Measurements from ENCODE around the gene HOXC10. TPM values are rescaled to one million over a fixed set of nuclear protein-coding genes. Genes with fewer than 3 reads are reported as not detected.
A peak's percentile ranks its signal among the peaks of the same experiment; 100 is the strongest.

The HOXC10 gene
- total RNA-seq, 1 donor from 2014 or later = not detected

- Histone ChIP-seq H3K27me3 (ENCODE audit: insufficient read depth, low read length) (peaks cover 91% of the 10 kb centered on the region), H3K9ac (ENCODE audit: low read length) (no peak overlapping the region), H4K20me1 (ENCODE audit: insufficient read depth, low read length) (no peaks in the 10 kb centered on the region), H3K27ac (ENCODE audit: low read depth, low read length) (no peak overlapping the region), H2AFZ (ENCODE audit: low read depth, low read length) (no peak overlapping the region), H3K36me3 (ENCODE audit: insufficient read depth, low read length) (no peaks in the 10 kb centered on the region), H3K4me2 (ENCODE audit: low read length) (no peak overlapping the region), H3K79me2 (ENCODE audit: insufficient read depth, low read length) (no peaks in the 10 kb centered on the region), H3K4me1 (ENCODE audit: insufficient read depth, low read length) (no peaks in the 10 kb centered on the region), H3K4me3 (ENCODE audit: insufficient read depth, low read depth, low read length) (no peak overlapping the region), H3K9me3 (ENCODE audit: insufficient read depth, low read depth, low read length) (no peaks in the 10 kb centered on the region)
- H3K27me3 Mint-ChIP-seq (ENCODE audit: low read depth, unreplicated experiment) = peaks cover 92% of the 10 kb centered on the region
- no peak overlapping the region for H3K4me3 Mint-ChIP-seq (ENCODE audit: unreplicated experiment)
- TF ChIP-seq EZH2 (IDR thresholded peaks at IDR 0.05; ENCODE audit: insufficient read depth, low read length) (peak; percentile 28), CTCF (IDR thresholded peaks at IDR 0.05; ENCODE audit: insufficient read depth, low read depth, low read length) (no peak)
- peaks cover 23% of the 10 kb centered on the region for H3K9me3 Mint-ChIP-seq (ENCODE audit: unreplicated experiment)
- FAIRE-seq (no peak), DNase-seq (ENCODE audit: low read depth) (no peak)
- peaks cover 4% of the 10 kb centered on the region for H3K36me3 Mint-ChIP-seq (ENCODE audit: low read depth, unreplicated experiment)
- H3K27ac Mint-ChIP-seq (ENCODE audit: unreplicated experiment) = no peak overlapping the region
- no peaks in the 10 kb centered on the region for H3K4me1 Mint-ChIP-seq (ENCODE audit: low read depth, unreplicated experiment)
These were observed 40.8 kb downstream of the HOXC10 start for GRCh38 chr12:54025499-54026405.

- H3K27ac Mint-ChIP-seq (ENCODE audit: unreplicated experiment) = no peak overlapping the region
- FAIRE-seq (no peak), DNase-seq (ENCODE audit: low read depth) (no peak)
- Histone ChIP-seq H3K79me2 (ENCODE audit: insufficient read depth, low read length) (no peaks in the 10 kb centered on the region), H3K27me3 (ENCODE audit: insufficient read depth, low read length) (peaks cover 92% of the 10 kb centered on the region), H3K4me3 (ENCODE audit: insufficient read depth, low read depth, low read length) (no peak overlapping the region), H4K20me1 (ENCODE audit: insufficient read depth, low read length) (no peaks in the 10 kb centered on the region), H3K27ac (ENCODE audit: low read depth, low read length) (no peak overlapping the region), H3K4me1 (ENCODE audit: insufficient read depth, low read length) (no peaks in the 10 kb centered on the region), H2AFZ (ENCODE audit: low read depth, low read length) (no peak overlapping the region), H3K9me3 (ENCODE audit: insufficient read depth, low read depth, low read length) (no peaks in the 10 kb centered on the region), H3K36me3 (ENCODE audit: insufficient read depth, low read length) (no peaks in the 10 kb centered on the region), H3K9ac (ENCODE audit: low read length) (no peak overlapping the region), H3K4me2 (ENCODE audit: low read length) (no peak overlapping the region)
- no peaks in the 10 kb centered on the region for H3K4me1 Mint-ChIP-seq (ENCODE audit: low read depth, unreplicated experiment)
- H3K27me3 Mint-ChIP-seq (ENCODE audit: low read depth, unreplicated experiment) = peaks cover 91% of the 10 kb centered on the region
- H3K4me3 Mint-ChIP-seq (ENCODE audit: unreplicated experiment) = no peak overlapping the region
- H3K9me3 Mint-ChIP-seq (ENCODE audit: unreplicated experiment) = peaks cover 20% of the 10 kb centered on the region
- H3K36me3 Mint-ChIP-seq (ENCODE audit: low read depth, unreplicated experiment) = peaks cover 2% of the 10 kb centered on the region
- TF ChIP-seq EZH2 (IDR thresholded peaks at IDR 0.05; ENCODE audit: insufficient read depth, low read length) (no peak), CTCF (IDR thresholded peaks at IDR 0.05; ENCODE audit: insufficient read depth, low read depth, low read length) (no peak)
These were observed 41.9 kb downstream of the HOXC10 start for GRCh38 chr12:54026640-54027441.

Measured in astrocyte (in vitro differentiated cells and primary cell).